Heart left ventricle (tissue), 13 donors: ENCODE results near the gene FARSB.

Experiments
- CTCF ChIP-seq, 12 donors: fragments of 200-600 bp; sonication (generic) in 4 of 12; IDR thresholded peaks; one replicate each; pipeline versions ENCODE4 v1.5.0 to v1.8.0; 2018 to 2022; ENCODE audit warnings: antibody characterized with exemption in 12 of 12, mild to moderate bottlenecking in 5 of 12
- POLR2A ChIP-seq, 2 donors: fragments of 450-650 bp; IDR thresholded peaks; one replicate each; pipeline ENCODE4 v1.6.1; 2017; ENCODE audit warnings: antibody characterized with exemption in 2 of 2, mild to moderate bottlenecking in 2 of 2, moderate library complexity in 2 of 2
- donor health status: ischemic (EF 13 %, LVEDD 7.1; RV severe dilation, severe dysfunction).
- donor health status: DM: no; HTN: yes; CAD: no.
- donor health status: DM: no; HTN: no; CAD: no.
- donor health status: ischemic (EF 25% LVEDD 6.9; RV normal size, moderate dysfunction).
- donor health status: ischemic (EF 25% LVEDD 5.7; RV mildly dilated, moderate dysfunction).
- donor health status: ischemic (EF 35%, LVEDD 5.7; RV mildly dilated, moderate dysfunction).
- donor health status: nonischemic (EF 11% LVEDD 7.7; RV severe dilation, severe dysfunction).
- donor health status: DM: yes; HTN: yes; CAD: no.
- donor health status: PGD.
- donor health status: ischemic (EF 29% LVEDD 5.4; RV normal size, mild dysfunction).
- donor health status: nonischemic (EF 23%, LVEDD 6.1; RV moderate dilation, normal function).

GRCh38 chr2:222582928-222583327, 73.0 kb downstream of the FARSB start:
- TF ChIP-seq CTCF (IDR thresholded peaks at IDR 0.05) (peak in 1 of 12 donors; percentile 13), POLR2A (IDR thresholded peaks at IDR 0.05) (no peak)
